GM12872 (cell line): ENCODE results near the gene RPL28.

Source experiments
- CTCF ChIP-seq: IDR thresholded peaks from 3 replicates; pipeline ENCODE4 v1.5.1; 2011; ENCODE audit warnings: low read depth, mild to moderate bottlenecking, low read length, moderate library complexity; ENCODE audit not compliant: insufficient read depth

RPL28 gene

GRCh38 chr19:55407800-55408532 lies 22.2 kb downstream of the RPL28 start:
- TF ChIP-seq CTCF = no peak

DNA sequence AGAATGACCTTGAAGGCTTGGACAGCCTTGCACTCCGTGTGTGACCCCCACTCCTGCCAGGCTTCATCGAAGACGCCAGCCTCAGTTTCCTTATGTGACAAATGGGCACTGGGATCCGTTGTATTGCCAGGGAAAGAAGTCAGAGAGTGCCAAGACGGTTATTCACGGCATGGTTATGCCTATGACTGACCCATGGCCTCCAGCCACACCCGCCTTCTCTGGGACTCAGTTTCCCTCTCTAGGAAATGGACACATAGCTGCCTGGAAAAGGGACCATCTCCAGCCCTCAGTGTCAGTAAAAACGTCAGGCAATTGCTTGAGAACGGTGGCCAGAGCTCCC lies 22.8 kb downstream of the RPL28 start:
- TF ChIP-seq CTCF = no peak

- TF ChIP-seq CTCF = no peak
Observed at GRCh38 chr19:55410168-55410567, 24.4 kb downstream of the RPL28 start.

- TF ChIP-seq CTCF = peak; percentile 76
Observed at GRCh38 chr19:55418185-55418584, 32.5 kb downstream of the RPL28 start.

GRCh38 chr19:55419103-55419502 lies 33.4 kb downstream of the RPL28 start:
- TF ChIP-seq CTCF = no peak

- no peak for TF ChIP-seq CTCF
Observed at GRCh38 chr19:55419624-55420236, 34.0 kb downstream of the RPL28 start.

DNA sequence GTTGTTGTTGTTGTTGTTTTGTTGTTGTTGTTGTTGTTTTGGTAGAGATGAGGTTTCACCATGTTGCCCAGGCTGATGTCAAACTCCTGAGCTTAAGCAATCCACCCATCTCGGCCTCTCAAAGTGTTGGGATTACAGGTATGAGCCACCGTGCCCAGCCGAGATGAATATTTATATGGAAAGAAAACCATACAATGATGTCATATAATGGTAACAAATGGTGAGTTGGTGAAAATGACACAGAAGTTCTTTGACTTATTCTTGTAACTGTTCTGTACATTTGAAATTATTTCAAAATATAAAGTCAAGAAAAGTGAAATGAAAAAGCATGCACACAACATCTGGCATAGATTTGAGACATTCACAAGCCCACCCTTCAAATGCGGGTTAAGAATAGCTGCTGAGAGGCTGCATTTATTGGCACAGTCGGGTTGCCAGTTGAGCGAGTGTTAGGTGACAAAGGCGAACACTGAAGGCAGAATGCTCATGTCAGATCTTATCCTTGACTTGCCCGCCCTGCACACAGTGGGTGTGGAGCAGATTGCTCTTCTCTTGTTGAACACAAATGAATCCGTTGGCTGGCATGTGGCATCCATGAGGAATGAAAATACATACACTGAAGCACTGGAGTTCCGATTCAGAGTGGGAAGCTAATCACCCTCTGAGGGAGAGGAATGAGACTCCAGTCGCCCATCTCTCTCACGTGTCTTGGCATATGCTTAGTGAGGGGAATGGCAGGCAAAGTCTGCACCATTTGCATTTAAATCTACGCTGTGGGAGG lies 37.7 kb downstream of the RPL28 start:
- no peak for TF ChIP-seq CTCF
